Measurements from ENCODE around the gene ATP6V0E1.

GRCh38 chr5:172944741-172945140 is 38.8 kb upstream of the ATP6V0E1 start:
- TF ChIP-seq CTCF (IDR thresholded peaks at IDR 0.05): no peak
- TF ChIP-seq ZFX (IDR thresholded peaks at IDR 0.05; ENCODE audit: borderline replicate concordance): no peak
